Tibial artery (tissue), 4 donors: ENCODE measurements around the gene WLS.
"Not testable (repeated sequence)": the region's sequence is repeated elsewhere in the genome, so short reads cannot be mapped to it uniquely, and the experiment has no call there.

Experiments
- DNase-seq, 2 donors: peaks; one replicate each; pipeline ENCODE4 v3.0.0-alpha.2; 2019
- H3K27ac ChIP-seq, 2 donors: fragments of 200-600 bp; sonication (generic) in 1 of 2; 1 replicate in 1 of 2; 2 replicates in 1 of 2; pipeline ENCODE4 v1.5.1; 2018 to 2019; ENCODE audit warnings: mild to moderate bottlenecking in 1 of 2
- H3K27me3 ChIP-seq, 2 donors: fragments of 200-600 bp; sonication (generic) in 1 of 2; one replicate each; pipeline versions ENCODE4 v1.5.1 to v1.6.0; 2016 to 2019
- H3K36me3 ChIP-seq, 3 donors: fragments of 200-600 bp; sonication (generic) in 2 of 3; one replicate each; pipeline ENCODE4 v1.5.1; 2016 to 2019; ENCODE audit warnings: mild to moderate bottlenecking in 2 of 3
- H3K4me1 ChIP-seq, 4 donors: fragments of 200-600 bp; sonication (generic) in 2 of 4; 1 replicate in 3 of 4; 2 replicates in 1 of 4; pipeline ENCODE4 v1.5.1; 2016 to 2019
- H3K4me3 ChIP-seq, 2 donors: fragments of 200-600 bp; sonication (generic) in 1 of 2; 1 replicate in 1 of 2; 2 replicates in 1 of 2; pipeline ENCODE4 v1.5.1; 2018 to 2019; ENCODE audit warnings: mild to moderate bottlenecking in 2 of 2
- H3K9me3 ChIP-seq, 3 donors: fragments of 200-600 bp; sonication (generic) in 1 of 3; one replicate each; pipeline ENCODE4 v1.5.1; 2016 to 2019
- CTCF ChIP-seq, 2 experiments: fragments of 200-600 bp in 1 of 2; fragments of 450-650 bp in 1 of 2; IDR thresholded peaks; one replicate each; pipeline ENCODE4 v1.5.1; 2017 to 2019; ENCODE audit warnings: antibody characterized with exemption in 2 of 2, mild to moderate bottlenecking in 1 of 2, moderate library complexity in 1 of 2
- intact Hi-C: fragments of 100-400 bp; cut with DNase I; formaldehyde crosslinking; loops from one replicate; pipeline ENCODE4 v1.15.0; 2023; ENCODE audit warnings: low total_unique reads

The WLS gene

DNA sequence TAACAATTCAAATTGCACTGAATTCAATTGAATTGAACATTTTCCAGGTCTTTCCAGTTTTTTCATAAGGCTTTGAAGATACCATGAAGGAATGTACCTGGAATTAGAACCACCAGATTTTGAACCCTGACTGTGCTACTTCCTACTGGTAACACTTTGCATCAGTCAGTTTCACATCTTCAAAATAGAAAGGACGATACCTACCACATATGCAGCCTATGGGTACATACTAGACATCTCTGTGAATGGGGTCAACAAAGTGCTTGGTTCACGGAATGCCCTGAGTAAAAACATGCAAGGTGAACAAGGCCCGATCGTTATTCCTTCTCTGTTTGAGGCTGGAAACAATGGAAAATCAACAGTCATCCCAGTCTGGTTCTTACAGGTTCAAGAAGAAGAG is 41.2 kb upstream of the WLS start:
- DNase-seq, result no peak
- Histone ChIP-seq H3K27ac (no peak overlapping the region), H3K4me3 (no peak overlapping the region), H3K27me3 (no peaks in the 10 kb centered on the region), H3K4me1 (no peaks in the 10 kb centered on the region), H3K36me3 (no peaks in the 10 kb centered on the region), H3K9me3 (no peaks in the 10 kb centered on the region)
- intact Hi-C loops, result no loop called here
- TF ChIP-seq CTCF (IDR thresholded peaks at IDR 0.05), result no peak

DNA sequence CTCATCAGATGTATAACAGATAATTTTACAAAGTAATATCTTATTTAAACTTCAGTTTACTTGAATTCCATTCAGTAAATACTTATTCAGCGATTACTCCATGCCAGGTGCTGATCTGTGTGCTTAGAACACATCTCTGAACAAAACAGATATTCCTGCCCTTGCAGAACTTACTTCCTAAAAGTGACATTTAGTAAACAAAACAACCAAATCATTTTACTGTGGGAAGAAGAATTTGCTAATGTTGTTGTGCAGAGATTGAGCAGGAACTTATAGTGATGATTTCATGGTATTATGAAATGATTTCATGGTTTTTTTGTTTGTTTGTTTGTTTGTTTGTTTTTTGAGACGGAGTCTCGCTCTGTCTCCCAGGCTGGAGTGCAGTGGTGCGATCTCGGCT is 39.3 kb upstream of the WLS start:
- intact Hi-C loops, result no loop called here
- no peaks in the 10 kb centered on the region for H3K27me3 ChIP-seq

GRCh38 chr1:68270951-68271350 is 38.6 kb upstream of the WLS start:
- no peak for DNase-seq
- H3K9me3 ChIP-seq, result no peaks in the 10 kb centered on the region
- no peaks in the 10 kb centered on the region for H3K27me3 ChIP-seq
- no peaks in the 10 kb centered on the region for H3K4me1 ChIP-seq
- intact Hi-C loops, result no loop called here
- no peaks in the 10 kb centered on the region for H3K36me3 ChIP-seq
- no peak for TF ChIP-seq CTCF (IDR thresholded peaks at IDR 0.05)
- H3K27ac ChIP-seq, result no peak overlapping the region
- H3K4me3 ChIP-seq, result no peak overlapping the region

More for the DNA sequence above, 39.3 kb upstream of the WLS start:
- Histone ChIP-seq H3K36me3 (no peaks in the 10 kb centered on the region), H3K27ac (no peak overlapping the region), H3K4me3 (no peak overlapping the region), H3K9me3 (no peaks in the 10 kb centered on the region), H3K4me1 (no peaks in the 10 kb centered on the region)
- TF ChIP-seq CTCF (IDR thresholded peaks at IDR 0.05), result no peak
- no peak for DNase-seq

DNA sequence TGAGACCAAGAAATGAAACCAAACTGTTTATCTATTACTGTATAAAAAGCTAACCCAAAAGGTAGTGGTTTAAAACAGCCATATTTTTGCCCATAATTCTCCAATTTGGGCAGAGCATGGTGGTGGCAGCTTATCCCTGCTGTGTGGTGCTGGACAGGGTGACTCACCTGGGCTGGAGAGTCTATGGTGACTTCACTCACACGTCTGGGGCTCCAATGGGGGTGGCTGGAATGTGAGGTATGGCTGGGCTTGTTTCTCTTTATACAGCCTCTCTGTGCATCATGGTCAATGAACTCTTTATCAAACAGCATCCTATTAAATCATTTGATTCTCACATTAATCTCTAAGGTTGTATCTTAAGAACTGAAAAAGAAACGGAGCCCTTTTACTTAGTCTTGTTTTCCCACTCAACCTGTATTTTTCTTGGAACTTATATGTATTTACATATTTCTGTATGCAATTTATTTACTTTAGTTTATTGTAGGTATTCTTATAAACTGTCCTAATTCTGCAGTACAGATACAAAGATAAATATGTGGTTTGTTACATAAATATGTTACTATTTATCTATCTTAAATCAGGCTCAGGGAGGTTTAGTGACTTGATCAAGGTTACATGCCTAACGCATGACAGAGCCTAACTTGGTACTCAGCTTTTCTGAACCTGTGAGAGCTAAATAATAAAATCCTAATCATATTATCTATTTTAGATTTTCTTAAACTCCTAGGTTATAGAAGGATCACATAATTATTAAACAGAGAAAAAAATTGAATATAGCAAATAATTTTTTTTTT is 37.5 kb upstream of the WLS start:
- Histone ChIP-seq H3K4me3 (no peak overlapping the region), H3K9me3 (no peaks in the 10 kb centered on the region), H3K4me1 (no peaks in the 10 kb centered on the region), H3K27ac (no peak overlapping the region), H3K36me3 (no peaks in the 10 kb centered on the region), H3K27me3 (no peaks in the 10 kb centered on the region)
- intact Hi-C loops, result no loop called here
- TF ChIP-seq CTCF (IDR thresholded peaks at IDR 0.05), result no peak
- no peak for DNase-seq

DNA sequence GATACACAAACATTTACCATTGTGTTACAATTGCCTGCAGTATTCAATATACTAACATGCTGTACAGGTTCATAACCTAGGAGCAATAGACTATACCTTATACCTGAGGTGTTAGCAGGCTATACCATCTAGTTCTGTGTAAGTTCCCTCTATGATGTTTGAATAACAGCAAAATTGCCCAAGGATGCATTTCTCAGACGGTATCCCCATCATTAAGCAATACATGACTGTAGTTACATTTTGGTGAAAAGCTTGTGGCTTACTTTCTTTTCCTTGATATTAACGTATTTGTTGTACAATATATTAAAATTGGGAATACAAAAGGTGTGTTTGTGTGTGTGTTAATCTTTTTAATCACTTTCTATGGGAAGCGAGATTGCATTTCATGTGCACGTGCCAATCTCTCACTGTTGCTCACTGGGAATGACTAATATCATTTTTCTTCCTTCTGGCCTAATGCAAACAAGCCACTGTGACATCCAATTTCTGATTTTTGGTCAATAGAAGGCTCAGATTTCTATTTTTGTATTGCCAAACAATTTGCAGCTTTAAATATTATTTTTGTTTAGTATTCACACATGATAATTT is 36.7 kb upstream of the WLS start:
- intact Hi-C loops, result no loop called here
- TF ChIP-seq CTCF (IDR thresholded peaks at IDR 0.05), result no peak
- H3K9me3 ChIP-seq, result no peaks in the 10 kb centered on the region
- H3K36me3 ChIP-seq, result no peaks in the 10 kb centered on the region
- H3K27ac ChIP-seq, result no peak overlapping the region
- H3K4me1 ChIP-seq, result no peaks in the 10 kb centered on the region
- DNase-seq, result no peak
- H3K27me3 ChIP-seq, result no peaks in the 10 kb centered on the region
- H3K4me3 ChIP-seq, result no peak overlapping the region

DNA sequence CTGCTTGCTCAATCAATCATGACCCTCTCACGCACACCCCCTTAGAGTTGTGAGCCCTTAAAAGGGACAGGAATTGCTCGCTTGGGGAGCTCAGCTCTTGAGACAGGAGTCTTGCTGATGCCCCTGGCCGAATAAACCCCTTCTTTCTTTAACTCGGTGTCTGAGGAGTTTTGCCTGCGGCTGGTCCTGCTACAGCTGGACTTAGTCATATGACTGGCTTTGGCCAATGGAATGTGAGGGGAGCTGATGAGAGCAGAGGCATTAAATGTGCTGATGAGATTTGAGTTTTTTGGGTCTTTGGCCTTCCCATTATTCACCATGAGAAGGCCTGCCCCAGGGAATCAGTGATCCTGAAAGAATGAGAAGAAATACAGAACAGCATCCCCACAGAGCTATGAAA is 24.5 kb upstream of the WLS start:
- H3K27me3 ChIP-seq, H3K4me3 ChIP-seq, H3K4me1 ChIP-seq, H3K27ac ChIP-seq, H3K9me3 ChIP-seq, intact Hi-C loops, DNase-seq, H3K36me3 ChIP-seq: not testable (repeated sequence)
